Measurements from ENCODE around the gene DNAH6. TPM values are rescaled to one million over a fixed set of nuclear protein-coding genes. Genes with fewer than 3 reads are reported as not detected.
"Not testable (repeated sequence)": the region's sequence is repeated elsewhere in the genome, so short reads cannot be mapped to it uniquely, and the experiment has no call there.

Gene DNAH6
- total and polyA plus RNA-seq, 10 of the 15 experiments (the other 5 are each of a cell fraction or from before 2014, with no cell fraction given), result 0.07 to 1.0 (median 0.29) TPM

DNA sequence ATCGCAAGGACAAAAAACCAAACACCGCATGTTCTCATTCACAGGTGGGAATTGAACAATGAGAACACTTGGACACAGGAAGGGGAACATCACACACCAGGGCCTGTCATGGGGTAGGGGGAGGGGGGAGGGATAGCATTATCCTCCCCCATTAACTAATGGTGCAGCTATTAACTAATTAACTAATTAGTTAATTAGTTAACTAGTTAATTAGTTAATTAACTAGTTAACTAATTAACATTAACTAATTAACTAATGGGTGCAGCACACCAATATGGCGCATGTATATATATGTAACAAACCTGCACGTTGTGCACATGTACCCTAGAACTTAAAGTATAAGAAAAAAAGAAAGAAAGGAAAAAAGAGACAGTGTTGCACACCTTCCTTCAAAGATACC is 352.0 kb downstream of the DNAH6 start:
- DNase-seq (ENCODE audit: low read depth, low spot score); H3K9me3 ChIP-seq (replicated peaks; ENCODE audit: control insufficient read depth, insufficient read depth, low read length); in situ Hi-C loops (cut with MboI); H3K4me3 ChIP-seq; H3K27ac ChIP-seq (ENCODE audit: control insufficient read depth, insufficient read depth); H3K4me2 ChIP-seq (ENCODE audit: control insufficient read depth, insufficient read depth); FAIRE-seq; H3K9ac ChIP-seq (ENCODE audit: control insufficient read depth, insufficient read depth, low read length); intact Hi-C loops (cut with micrococcal nuclease; ENCODE audit: unreplicated experiment); H3K27me3 ChIP-seq (replicated peaks in 1 of 2; ENCODE audit: control insufficient read depth in 2 of 2, insufficient read depth in 2 of 2, low read length in 1 of 2); H3K79me2 ChIP-seq (ENCODE audit: control insufficient read depth, insufficient read depth, low read length); ATAC-seq; H3K36me3 ChIP-seq (ENCODE audit: control insufficient read depth in 2 of 2, insufficient read depth in 2 of 2, low read length in 1 of 2); H2AFZ ChIP-seq (ENCODE audit: control insufficient read depth, low read depth, low read length); POLR2A ChIA-PET; H4K20me1 ChIP-seq (ENCODE audit: control insufficient read depth, insufficient read depth); H3K4me1 ChIP-seq (ENCODE audit: control insufficient read depth, insufficient read depth, low read length); BruUV-seq (replicated peaks): not testable (repeated sequence)
- RAD21 ChIA-PET (ENCODE audit: unreplicated experiment), result interaction anchor here (0.6 to 5.2 kb wide), 2 partner anchors 58 to 149 kb away, joined by 3 to 40 read pairs; no protein-coding TSS in a partner anchor
- WGBS (ENCODE audit: insufficient coverage, insufficient replicate concordance, low lambda C conversion rate, missing lambda C conversion rate), result 89% methylated on average over 3 of the region's 4 CpGs
- SMC1A ChIA-PET (ENCODE audit: uncharacterized antibody, unreplicated experiment), result interaction anchor here (0.7 to 3.6 kb wide), 6 partner anchors 9 to 127 kb away, joined by 3 to 27 read pairs (median 3); no protein-coding TSS in a partner anchor
- CTCF ChIA-PET, result interaction anchor here (0.6 to 5.0 kb wide), 6 partner anchors 15 to 429 kb away, joined by 3 to 64 read pairs (median 4); no protein-coding TSS in a partner anchor

Other genes with a start within 250 kb of the DNAH6 start
- gene SUCLG1, start 57.2 kb upstream of the DNAH6 start, total RNA-seq (2014; rRNA removed), result 77.2 and 79.8 TPM in 2 replicates
- gene SUCLG1, start 57.2 kb upstream of the DNAH6 start, total RNA-seq (2014; rRNA removed; fragmentation: Illumina TruSeq; extraction: Trizol), result 79.2 and 83.5 TPM in 2 replicates
- gene SUCLG1, start 57.2 kb upstream of the DNAH6 start, total RNA-seq (2021), result 80.0 and 82.6 TPM in 2 replicates
- gene SUCLG1, start 57.2 kb upstream of the DNAH6 start, polyA plus RNA-seq (2011; rRNA removed), result 103 and 124 TPM in 2 replicates
- gene SUCLG1, start 57.2 kb upstream of the DNAH6 start, polyA plus RNA-seq (2014; fragmentation: Illumina TruSeq; extraction: Trizol), result 84.2 and 86.4 TPM in 2 replicates
- 100 to 1,000 TPM; 190 to 197 TPM for gene SUCLG1, start 57.2 kb upstream of the DNAH6 start, polyA plus RNA-seq (2014; fragmentation: Nextera tagmentation; extraction: Ambion mirVana)
- 71.6 and 75.4 TPM in 2 replicates for gene SUCLG1, start 57.2 kb upstream of the DNAH6 start, polyA plus RNA-seq (2014; rRNA removed)
- 100 to 1,000 TPM; 124 to 135 TPM for gene SUCLG1, start 57.2 kb upstream of the DNAH6 start, polyA plus RNA-seq (2016; fragmentation: Nextera tagmentation; extraction: Ambion mirVana)

All from GM12878 (cell line).